HG02642 (cell line): ENCODE results near the gene PRTN3.

Experiments
- ATAC-seq: cut with Tn5 transposase; IDR thresholded peaks from one replicate; pipeline ENCODE4 v1.9.1; 2021; ENCODE audit warnings: mild to moderate bottlenecking; ENCODE audit not compliant: unreplicated experiment, poor library complexity

PRTN3 gene

DNA sequence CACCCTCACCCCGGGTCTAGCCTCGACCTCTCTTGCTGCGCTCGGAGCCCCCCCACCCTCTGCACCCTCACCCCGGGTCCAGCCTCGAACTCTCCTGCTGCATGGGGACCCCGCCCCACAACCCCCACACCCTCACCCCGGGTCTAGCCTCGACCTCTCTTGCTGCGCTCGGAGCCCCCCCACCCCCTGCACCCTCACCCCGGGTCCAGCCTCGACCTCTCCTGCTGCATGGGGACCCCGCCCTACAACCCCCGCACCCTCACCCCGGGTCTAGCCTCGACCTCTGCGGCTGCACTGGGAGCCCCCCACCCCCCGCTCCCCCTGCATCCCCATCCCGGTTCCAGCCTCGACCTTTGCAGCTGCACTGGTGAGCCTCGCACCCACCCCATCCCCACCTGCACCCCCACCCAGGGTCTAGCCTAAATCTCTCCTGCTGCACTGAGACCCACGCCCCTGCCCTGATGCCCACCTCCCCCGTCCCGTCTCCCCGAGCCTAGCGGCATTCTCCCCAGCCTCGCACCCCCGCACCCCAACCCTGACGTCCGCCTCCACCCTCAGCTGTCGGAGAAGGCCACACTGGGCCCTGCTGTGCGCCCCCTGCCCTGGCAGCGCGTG is 20.4 kb downstream of the PRTN3 start:
- ATAC-seq, result no peak

DNA sequence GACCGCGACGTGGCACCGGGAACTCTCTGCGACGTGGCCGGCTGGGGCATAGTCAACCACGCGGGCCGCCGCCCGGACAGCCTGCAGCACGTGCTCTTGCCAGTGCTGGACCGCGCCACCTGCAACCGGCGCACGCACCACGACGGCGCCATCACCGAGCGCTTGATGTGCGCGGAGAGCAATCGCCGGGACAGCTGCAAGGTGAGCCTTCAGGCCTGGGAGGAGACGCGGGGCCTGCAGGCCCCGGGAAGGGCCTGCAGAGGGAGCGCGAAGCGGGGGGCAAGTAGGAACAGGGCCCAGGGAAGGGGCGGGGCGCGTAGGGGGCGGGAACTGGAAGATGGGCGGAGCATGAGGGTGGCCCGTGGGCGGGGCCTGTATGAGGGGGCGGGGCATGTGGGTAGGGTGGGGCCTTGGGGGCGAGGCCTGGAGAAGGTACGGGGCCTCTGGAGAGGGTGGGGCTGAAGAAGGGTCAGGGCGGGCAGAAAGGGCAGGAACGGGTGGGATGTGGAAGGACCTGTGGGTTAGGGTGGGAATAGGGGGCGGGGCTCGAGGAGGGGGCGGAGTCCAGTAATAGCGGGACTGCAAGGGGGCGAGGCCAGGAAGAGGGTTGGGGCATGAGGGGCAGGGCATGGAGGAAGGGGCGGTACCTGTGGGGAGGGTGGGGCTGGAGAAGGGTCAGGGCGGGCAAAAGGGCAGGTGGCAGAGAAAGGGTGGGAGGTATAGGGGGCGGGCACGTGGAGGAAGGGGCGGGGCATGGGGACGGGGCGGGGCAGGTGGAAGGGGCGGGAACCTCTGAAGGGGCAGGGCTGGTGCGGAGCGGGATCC is 21.2 kb downstream of the PRTN3 start:
- no peak for ATAC-seq

DNA sequence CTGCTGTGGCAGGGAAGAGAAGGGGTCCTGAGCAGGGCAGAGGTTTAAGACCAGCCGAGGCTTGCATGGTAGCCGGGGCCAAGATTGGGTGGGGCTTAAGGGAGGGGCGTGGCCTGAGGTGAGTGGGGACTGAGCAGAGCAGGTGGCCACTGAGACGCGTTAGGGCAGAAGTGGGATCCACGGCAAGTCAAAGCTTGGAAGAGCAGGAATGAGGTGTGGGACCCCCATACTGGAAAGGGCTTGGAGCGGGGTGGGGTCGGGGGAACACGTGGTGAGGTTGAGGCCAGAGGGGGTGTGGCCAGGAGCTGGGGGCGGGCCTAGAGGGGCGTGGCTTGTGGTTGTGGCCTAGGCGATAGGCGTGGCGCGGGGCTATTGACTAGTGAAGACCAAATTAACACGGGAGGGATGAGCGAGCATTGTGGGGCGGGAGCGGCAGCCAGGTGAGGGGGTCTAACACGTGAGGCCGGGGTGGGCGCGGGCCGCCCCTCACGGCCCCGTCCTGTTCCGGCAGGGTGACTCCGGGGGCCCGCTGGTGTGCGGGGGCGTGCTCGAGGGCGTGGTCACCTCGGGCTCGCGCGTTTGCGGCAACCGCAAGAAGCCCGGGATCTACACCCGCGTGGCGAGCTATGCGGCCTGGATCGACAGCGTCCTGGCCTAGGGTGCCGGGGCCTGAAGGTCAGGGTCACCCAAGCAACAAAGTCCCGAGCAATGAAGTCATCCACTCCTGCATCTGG is 21.9 kb downstream of the PRTN3 start:
- ATAC-seq, result no peak

DNA sequence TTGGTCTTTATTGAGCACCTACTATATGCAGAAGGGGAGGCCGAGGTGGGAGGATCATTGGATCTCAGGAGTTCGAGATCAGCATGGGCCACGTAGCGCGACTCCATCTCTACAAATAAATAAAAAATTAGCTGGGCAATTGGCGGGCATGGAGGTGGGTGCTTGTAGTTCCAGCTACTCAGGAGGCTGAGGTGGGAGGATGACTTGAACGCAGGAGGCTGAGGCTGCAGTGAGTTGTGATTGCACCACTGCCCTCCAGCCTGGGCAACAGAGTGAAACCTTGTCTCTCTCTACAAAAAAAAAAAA is 22.5 kb downstream of the PRTN3 start:
- no peak for ATAC-seq

DNA sequence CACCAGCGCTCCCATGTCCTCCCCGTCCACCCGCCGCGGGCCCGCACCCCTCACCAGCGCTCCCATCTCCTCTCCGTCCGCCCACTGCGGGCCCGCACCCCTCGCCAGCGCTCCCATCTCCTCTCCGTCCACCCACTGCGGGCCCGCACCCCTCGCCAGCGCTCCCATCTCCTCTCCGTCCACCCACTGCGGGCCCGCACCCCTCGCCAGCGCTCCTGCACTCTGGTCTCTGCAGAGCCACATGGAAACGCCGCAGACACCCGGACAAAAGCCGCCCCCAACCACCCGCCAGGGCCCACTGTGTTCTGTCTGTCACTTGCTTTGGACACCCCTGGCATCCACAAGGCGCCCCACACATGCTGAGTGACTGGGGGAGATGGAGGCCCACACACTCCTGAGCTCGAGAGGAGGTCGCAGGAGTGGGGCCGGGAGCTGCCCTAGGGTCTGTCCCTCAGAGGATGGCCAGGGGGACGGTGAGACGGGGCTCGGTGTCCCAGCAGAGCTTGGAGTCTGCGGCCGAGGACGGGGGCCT is 26.0 kb downstream of the PRTN3 start:
- ATAC-seq, result no peak

DNA sequence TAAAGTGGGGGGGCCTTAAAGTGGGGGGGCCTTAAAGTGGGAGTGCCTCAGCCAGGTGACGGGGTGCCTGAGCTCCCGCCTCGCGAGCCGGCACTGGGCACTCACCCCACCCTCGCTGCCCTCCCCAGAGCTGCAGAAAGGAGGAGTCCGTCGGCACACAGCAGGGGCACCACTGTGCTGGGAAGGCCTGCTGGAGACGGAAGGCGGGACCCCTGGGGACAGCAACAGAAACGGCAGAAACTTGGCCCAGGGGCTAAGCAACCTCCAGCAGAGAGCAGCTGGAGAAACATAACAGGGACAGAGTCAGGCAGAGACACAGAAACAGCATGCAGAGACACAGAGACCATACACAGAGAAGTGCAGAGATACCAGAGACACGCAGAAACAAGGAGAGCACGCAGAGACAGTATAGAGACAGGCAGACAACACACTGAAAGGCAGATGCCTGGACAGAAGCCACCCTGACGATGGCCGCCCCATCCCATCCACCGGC is 26.5 kb downstream of the PRTN3 start:
- ATAC-seq, result no peak

DNA sequence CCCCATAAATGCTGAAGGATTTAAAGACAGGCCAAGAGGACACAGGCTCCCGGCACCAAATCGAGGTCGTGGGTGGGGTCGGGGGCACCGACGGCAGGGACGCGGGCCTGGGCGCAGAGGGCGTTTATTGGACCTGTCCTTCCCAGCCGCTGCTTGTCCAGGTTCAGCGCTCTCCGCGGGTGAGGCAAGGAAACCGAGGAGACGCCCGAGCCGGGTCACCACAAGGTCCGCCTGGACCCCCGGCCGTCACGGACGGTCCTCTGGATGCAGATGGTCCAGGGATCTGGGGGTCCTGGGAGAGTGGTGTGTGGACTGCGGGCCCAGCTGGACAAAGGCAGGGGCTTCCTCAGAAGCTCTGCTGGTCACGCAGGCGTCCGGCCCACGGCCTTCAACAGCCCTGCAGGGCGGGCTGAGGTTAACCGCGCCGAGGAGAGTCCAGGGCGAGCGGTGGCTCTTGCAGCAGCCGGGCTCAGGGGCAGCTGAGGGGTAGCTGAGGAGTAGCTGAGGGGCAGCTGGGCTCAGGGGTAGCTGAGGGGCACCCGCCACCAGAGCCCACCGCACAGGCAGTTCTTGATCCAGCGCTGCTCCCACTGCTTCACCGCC is 27.2 kb downstream of the PRTN3 start:
- ATAC-seq, result no peak

DNA sequence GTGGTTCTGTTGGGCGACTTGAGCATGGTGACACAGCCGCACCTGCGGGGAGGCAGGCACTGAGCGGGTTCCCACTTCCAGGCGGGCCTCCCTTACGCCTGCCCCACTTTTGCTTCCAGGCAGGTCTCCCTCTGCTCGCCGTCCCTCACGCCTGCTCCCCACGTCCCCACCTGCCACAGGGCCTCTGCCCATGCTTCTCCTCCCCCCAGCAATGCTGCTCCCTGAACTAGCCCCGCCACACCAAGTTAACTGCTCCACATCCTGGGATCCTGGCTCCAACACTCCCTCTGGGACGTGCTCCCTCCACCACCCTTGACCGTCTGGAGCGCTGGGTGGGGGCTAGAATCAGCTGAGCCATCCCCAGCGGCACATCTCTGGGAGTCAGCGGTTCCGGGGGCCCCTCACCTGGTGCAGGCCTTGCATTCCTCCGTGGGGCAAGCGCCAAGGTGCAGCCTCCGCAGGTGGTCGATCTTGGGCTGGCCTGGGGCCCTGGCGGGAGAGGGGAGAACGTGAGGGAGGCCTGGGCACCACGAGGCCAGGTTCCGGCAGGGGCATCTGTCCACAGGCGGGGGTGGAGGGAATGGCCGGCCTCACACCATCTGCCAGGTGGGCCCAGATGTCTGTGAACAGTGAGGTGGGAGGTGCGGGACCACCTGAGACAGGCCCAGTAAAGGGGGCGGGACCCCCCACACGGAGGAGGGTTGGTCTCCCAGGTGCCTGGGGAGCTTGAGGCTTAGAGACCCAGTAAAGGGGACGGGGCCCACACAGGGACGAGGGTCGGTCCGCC is 27.9 kb downstream of the PRTN3 start:
- ATAC-seq, result no peak

DNA sequence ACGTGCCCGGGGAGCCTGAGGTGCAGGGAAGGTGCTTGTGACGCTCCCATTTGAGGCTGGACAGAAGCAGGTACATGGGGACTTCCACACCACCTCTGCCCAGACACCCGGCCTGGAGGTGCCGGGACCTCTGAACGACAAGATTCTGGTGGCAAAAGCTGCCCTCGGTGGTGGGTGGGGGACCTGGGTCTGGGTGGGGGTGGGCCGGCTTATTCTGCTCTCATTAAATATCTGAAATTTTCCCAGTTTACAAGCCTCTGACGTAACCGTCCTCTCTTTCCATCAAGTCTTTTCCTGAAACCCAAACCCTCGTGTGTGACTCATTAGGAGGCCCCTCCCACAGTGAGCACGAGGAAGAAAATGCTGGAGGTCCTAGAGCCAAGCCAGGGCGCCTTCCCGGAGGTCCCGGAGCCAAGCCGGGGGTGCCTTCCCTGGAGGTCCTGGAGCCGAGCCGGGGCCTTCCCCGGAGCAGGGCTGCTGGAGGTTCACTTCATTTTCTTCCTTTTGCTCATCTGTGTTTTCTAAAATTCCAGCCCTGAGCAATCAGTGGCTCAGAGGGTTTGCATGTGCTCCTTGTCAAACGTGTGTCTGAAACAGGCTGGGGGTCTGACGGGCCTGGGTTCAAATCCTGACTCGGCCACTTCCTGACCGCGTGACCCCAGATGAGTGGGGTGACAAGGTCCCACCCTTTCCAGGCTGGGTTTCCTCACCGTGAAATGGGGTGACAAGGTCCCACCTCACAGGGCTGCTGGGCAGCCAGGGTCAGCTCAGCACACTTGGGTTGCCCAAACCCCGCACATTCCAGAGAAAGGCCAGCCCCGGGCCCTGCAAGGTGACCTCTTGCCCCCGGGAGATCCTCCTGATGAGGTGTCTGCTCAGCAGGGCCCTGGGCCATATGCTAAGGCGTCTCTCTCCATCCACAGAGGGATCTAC is 28.7 kb downstream of the PRTN3 start:
- no peak for ATAC-seq

DNA sequence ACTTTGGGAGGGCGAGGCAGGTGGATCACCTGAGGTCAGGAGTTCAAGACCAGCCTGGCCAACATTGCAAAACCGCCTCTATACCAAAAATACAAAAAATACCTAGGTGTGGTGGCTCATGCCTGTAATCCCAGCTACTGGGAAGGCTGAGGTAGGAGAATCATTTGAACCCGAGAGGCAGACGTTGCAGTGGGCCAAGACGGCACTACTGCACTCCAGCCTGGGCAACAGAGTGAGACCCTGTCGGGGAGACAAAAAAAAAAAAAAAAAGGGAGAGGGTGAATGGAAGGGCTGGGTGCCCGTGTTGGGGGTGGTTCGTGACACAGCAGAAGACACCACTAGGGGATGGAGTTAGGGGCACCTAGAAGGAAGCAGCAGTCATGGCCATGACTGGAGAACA is 29.5 kb downstream of the PRTN3 start:
- ATAC-seq, result no peak

DNA sequence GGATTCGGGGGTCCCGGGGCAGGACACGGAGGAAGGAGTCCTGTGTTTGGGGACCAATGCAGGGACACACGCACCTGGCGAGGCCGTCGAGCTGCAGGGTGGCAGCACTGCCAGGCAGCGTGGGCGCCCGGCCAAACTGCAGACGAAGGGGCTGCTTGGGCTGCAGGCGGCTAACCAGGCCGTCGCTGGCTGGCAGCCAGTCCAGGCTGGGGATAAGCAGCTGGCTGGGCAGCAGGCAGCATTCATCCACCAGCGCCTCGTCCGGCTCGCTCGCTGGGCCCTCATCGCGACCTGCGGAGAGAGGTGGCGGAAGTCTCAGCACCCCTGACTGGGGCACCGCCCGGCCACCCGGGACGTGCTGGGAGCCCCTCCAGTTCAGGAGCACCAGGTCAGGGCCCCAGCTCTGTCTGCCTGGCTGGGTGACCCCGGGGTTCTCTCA is 30.2 kb downstream of the PRTN3 start:
- ATAC-seq, result no peak

DNA sequence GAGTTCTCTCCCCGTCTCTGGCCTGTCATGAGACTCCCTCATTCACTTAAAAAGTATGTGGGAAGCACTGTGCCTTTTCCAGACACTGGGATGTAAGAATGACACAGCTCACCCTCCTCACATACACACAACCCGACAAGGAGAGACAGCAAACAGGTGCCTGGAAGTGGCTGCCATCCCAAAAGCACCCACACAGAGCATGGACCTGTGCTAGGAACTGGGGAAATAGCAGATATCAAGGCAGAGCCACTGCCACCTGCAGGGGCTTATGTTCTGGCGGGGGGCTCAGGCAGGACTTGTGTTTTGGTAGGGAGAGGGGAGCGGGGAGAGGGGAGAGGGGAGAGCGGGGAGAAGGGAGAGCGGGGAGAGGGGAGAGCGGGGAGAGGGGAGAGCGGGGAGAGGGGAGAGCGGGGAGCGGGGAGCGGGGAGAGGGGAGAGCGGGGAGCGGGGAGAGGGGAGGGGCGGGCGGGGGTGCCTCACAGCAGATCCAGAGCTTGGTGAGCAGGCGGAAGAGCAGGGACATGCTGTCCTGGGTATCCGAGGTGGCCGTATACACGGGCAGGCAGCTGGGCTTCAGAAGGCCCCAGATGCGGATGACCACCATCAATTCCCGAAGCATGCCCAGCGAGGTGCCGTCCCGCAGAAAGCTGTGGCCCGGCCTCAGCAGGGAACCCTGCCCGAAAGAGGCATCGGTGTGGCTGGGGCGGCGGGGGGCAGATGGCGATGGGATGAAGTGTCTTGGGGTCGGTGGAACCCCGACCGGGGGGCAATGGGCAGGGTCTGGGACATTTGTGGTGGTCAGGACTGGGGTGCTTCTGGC is 30.9 kb downstream of the PRTN3 start:
- no peak for ATAC-seq

DNA sequence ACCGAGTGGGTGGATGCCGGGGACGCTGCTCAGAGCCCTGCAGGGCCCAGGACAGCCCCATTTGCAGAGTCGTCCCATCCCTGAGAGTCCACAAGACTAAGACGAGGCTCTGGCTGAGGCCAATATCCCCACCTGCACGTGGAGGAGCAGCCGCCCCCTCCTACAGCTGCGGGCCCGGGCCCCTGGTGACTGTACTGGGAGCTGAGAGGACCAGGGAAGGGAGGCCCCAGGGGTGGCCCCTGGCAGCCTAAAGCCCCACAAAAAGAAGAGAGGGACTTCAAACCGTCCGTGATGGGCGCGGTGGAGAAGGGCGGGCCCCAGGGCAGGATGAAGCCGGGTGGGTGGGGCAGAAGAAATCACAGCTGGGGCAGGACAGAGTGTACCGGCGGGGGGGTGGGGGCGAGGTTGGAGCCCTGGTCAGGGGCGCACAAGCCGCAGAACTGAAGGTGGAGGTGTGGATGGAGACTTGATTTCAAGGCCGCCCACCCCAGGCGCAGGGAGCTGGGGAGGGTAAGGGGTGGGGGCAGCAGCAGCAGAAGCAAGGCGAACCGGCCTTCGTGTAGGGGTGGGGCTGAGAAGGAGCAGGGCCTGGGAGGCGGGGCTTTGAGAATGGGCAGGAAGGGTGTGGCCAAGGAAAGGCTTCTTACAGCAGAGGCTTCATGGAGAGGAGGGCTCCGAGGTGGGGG is 31.6 kb downstream of the PRTN3 start:
- no peak for ATAC-seq

DNA sequence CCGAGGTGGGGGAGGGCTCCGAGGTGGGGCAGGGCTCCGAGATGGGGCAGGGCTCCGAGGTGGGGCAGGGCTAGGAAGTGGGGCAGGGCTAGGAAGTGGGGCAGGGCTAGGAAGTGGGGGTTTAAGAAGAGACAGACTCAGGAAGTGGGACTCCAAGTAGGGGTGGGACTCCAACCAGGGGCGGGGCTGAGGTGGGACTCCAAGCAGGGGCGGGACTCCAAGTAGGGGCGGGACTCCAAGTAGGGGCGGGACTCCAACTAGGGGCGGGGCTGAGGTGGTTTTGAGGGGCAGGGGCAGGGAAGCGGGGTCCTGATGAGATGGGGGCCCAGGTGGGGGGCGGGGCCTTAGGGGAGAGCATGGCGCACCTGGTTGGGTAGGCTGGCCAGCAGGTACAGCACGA is 32.3 kb downstream of the PRTN3 start:
- no peak for ATAC-seq

DNA sequence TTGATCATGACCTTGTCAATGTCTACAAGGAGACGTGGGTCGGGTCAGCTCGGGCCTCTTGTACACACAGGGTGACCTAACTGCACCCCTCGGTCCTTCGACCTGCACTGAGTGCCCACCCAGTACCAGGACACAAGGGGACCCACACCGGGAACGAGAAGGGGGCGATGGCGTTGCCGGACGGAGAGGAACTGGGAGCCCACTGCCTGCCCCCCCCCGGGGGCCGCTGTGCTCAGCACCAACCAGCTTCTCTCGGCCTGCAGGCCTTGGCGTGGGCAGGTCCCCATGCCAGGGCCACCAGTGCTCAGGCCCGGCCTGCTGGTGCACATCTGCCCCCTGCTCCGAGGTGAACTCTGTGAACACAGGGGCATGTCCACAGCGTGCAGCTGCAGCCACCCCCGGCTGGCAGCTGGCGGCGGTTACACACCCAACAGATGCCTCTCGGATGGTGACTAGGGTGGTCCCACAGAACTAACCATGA is 32.8 kb downstream of the PRTN3 start:
- ATAC-seq, result no peak

DNA sequence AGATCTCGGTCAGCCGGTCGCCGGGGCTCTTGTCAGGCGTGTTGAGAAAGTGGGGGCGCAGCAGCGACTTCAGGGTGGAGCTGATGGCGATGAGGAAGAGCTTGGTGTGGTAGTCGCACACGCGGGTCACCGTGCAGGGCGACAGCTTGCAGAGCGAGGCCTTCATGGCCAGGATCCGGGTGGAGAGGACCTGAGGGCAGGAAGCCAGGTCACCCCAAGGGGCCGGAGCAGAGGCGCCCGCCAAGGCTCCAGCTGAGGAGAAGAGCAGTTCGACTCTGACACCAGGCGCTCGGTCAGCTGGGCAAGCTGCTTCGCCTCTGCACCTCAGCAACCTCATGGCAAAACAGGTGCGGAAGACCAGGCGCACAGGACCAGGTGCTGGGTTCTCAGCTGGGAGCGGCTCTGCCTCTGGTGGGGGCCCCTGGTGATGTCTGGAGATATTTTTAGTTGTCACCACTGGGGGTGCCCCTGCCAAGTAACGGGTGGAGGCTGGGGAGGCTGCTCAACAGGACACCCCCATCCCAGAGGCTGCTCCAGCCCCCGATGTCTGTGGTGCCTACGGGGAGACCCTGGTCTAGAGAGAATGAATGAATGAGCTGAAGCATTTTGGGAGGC is 34.6 kb downstream of the PRTN3 start:
- ATAC-seq, result no peak

DNA sequence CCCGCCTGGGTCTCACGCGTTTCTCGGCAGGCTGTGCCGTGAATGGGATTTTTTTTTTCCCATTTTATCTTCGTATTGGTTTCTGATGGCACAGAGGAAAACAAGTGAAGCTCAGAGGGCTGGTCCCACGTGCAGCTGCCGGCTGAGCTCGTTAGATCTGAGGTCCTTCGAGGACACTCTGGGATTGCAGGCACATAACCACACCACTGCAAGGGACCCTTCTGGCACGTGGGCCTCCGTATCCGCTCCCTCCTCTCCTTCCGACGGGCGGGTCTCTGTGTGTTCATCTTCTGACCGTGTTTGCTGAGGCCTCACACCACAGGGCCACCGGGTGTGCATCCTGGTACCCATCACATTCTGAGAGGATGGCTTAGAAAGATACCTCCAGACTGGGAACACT is 35.3 kb downstream of the PRTN3 start:
- ATAC-seq, result no peak
